Trophoblast cell (in vitro differentiated cells and primary cell): ENCODE results near the gene MYLIP.

Experiments used
- DNase-seq, 2 donors: peaks; one replicate each; pipeline ENCODE4 v3.0.0-alpha.2; 2016
- H2AFZ ChIP-seq: 2 replicates; pipeline ENCODE4 v1.6.1; 2013; ENCODE audit warnings: low read length, moderate library complexity, mild to moderate bottlenecking; ENCODE audit not compliant: insufficient read depth, poor library complexity
- H2AK5ac ChIP-seq: 2 replicates; pipeline ENCODE4 v1.6.1; 2013; ENCODE audit warnings: mild to moderate bottlenecking, low read length
- H2BK120ac ChIP-seq: 2 replicates; pipeline ENCODE4 v1.6.1; 2013; ENCODE audit warnings: low read length, mild to moderate bottlenecking, moderate library complexity; ENCODE audit not compliant: insufficient read depth, poor library complexity
- H2BK12ac ChIP-seq: 2 replicates; pipeline ENCODE4 v1.6.1; 2013; ENCODE audit warnings: mild to moderate bottlenecking, low read length, moderate library complexity
- H2BK5ac ChIP-seq: 2 replicates; pipeline ENCODE4 v1.6.1; 2013; ENCODE audit warnings: low read length, low read depth, moderate library complexity, mild to moderate bottlenecking; ENCODE audit not compliant: poor library complexity
- H3K14ac ChIP-seq: 2 replicates; pipeline ENCODE4 v1.6.1; 2013; ENCODE audit warnings: mild to moderate bottlenecking, low read length
- H3K18ac ChIP-seq: 2 replicates; pipeline ENCODE4 v1.6.1; 2013; ENCODE audit warnings: mild to moderate bottlenecking, low read length
- H3K23ac ChIP-seq: 2 replicates; pipeline ENCODE4 v1.6.1; 2013; ENCODE audit warnings: low read length
- H3K27ac ChIP-seq: 2 replicates; pipeline ENCODE4 v1.5.1; 2013; ENCODE audit warnings: low read depth, mild to moderate bottlenecking, inconsistent platforms, low read length, moderate library complexity
- H3K27me3 ChIP-seq: 2 replicates; pipeline ENCODE4 v1.6.1; 2013; ENCODE audit warnings: inconsistent platforms, mild to moderate bottlenecking, low read length, moderate library complexity; ENCODE audit not compliant: insufficient read depth
- H3K36me3 ChIP-seq, 2 experiments: 1 replicate in 1 of 2; 2 replicates in 1 of 2; pipeline ENCODE4 v1.6.1; 2013; ENCODE audit warnings: low read length in 2 of 2, mild to moderate bottlenecking in 2 of 2, moderate library complexity in 1 of 2; ENCODE audit not compliant: insufficient read depth in 2 of 2, control insufficient read depth in 1 of 2
- H3K4ac ChIP-seq: 2 replicates; pipeline ENCODE4 v1.6.1; 2013; ENCODE audit warnings: low read depth, mild to moderate bottlenecking, low read length, moderate library complexity
- H3K4me1 ChIP-seq, 2 experiments: 1 replicate in 1 of 2; 2 replicates in 1 of 2; pipeline ENCODE4 v1.6.1; 2013; ENCODE audit warnings: low read length in 2 of 2, mild to moderate bottlenecking in 2 of 2, moderate library complexity in 1 of 2; ENCODE audit not compliant: insufficient read depth in 2 of 2, control insufficient read depth in 1 of 2
- H3K4me2 ChIP-seq: 2 replicates; pipeline ENCODE4 v1.6.1; 2013; ENCODE audit warnings: inconsistent platforms, mild to moderate bottlenecking, low read length, moderate library complexity
- H3K4me3 ChIP-seq: 2 replicates; pipeline ENCODE4 v1.5.1; 2013; ENCODE audit warnings: mild to moderate bottlenecking, low read depth, low read length, inconsistent platforms
- H3K79me1 ChIP-seq: one replicate; pipeline ENCODE4 v1.6.1; 2013; ENCODE audit warnings: low read length
- H3K79me2 ChIP-seq: 2 replicates; pipeline ENCODE4 v1.6.1; 2013; ENCODE audit warnings: low read length, mild to moderate bottlenecking; ENCODE audit not compliant: control insufficient read depth, insufficient read depth, poor library complexity
- H3K9ac ChIP-seq: 2 replicates; pipeline ENCODE4 v1.6.1; 2013; ENCODE audit warnings: mild to moderate bottlenecking, low read length
- H3K9me3 ChIP-seq: 2 replicates; pipeline ENCODE4 v1.6.1; 2013; ENCODE audit warnings: low read depth, mild to moderate bottlenecking, control low read depth, inconsistent platforms, low read length; ENCODE audit not compliant: insufficient read depth
- H4K12ac ChIP-seq: 2 replicates; pipeline ENCODE4 v1.6.1; 2013; ENCODE audit warnings: low read depth, mild to moderate bottlenecking, low read length, moderate library complexity
- H4K8ac ChIP-seq: 2 replicates; pipeline ENCODE4 v1.6.1; 2013; ENCODE audit warnings: low read depth, mild to moderate bottlenecking, low read length, moderate library complexity
- H4K91ac ChIP-seq: one replicate; pipeline ENCODE4 v1.6.1; 2013; ENCODE audit warnings: low read depth, mild to moderate bottlenecking, low read length, moderate library complexity
- whole genome bisulfite sequencing: extraction: QIAGEN DNeasy Blood & Tissue Kit; methylation state at CpG from one replicate; pipeline ENCODE4 v1.1.7; 2013; ENCODE audit warnings: missing lambda C conversion rate; ENCODE audit not compliant: insufficient read length, insufficient coverage; ENCODE audit errors: extremely low coverage; 5-methylcytosine and 5-hydroxymethylcytosine counted together

MYLIP gene

GRCh38 chr6:16092990-16093389, 35.9 kb upstream of the MYLIP start:
- no peak overlapping the region for H4K12ac ChIP-seq
- no peak overlapping the region for H3K4me2 ChIP-seq
- H4K8ac ChIP-seq = no peak overlapping the region
- H3K79me2 ChIP-seq = no peaks in the 10 kb centered on the region
- H3K18ac ChIP-seq = no peak overlapping the region
- H2AFZ ChIP-seq = no peak overlapping the region
- no peak overlapping the region for H3K9ac ChIP-seq
- no peaks in the 10 kb centered on the region for H3K27me3 ChIP-seq
- no peaks in the 10 kb centered on the region for H3K79me1 ChIP-seq
- no peak overlapping the region for H2BK12ac ChIP-seq
- H3K4me1 ChIP-seq = no peaks in the 10 kb centered on the region
- no CpG with 5 or more reads among the region's 5 CpGs for WGBS
- no peaks in the 10 kb centered on the region for H3K36me3 ChIP-seq
- no peak overlapping the region for H4K91ac ChIP-seq
- H2BK120ac ChIP-seq = no peak overlapping the region
- DNase-seq = no peak
- H3K9me3 ChIP-seq = no peaks in the 10 kb centered on the region
- no peak overlapping the region for H3K27ac ChIP-seq
- no peak overlapping the region for H3K23ac ChIP-seq
- H2BK5ac ChIP-seq = no peak overlapping the region
- H3K4me3 ChIP-seq = no peak overlapping the region
- no peak overlapping the region for H3K14ac ChIP-seq
- no peak overlapping the region for H2AK5ac ChIP-seq
- H3K4ac ChIP-seq = no peak overlapping the region

GRCh38 chr6:16095180-16095579, 33.7 kb upstream of the MYLIP start:
- no peak overlapping the region for H2BK12ac ChIP-seq
- H3K27me3 ChIP-seq = no peaks in the 10 kb centered on the region
- no peak overlapping the region for H3K23ac ChIP-seq
- no peak overlapping the region for H3K4me3 ChIP-seq
- no peak overlapping the region for H4K8ac ChIP-seq
- no peak overlapping the region for H3K18ac ChIP-seq
- no peak overlapping the region for H3K4ac ChIP-seq
- H2AFZ ChIP-seq = no peak overlapping the region
- no peak overlapping the region for H3K9ac ChIP-seq
- H2AK5ac ChIP-seq = no peak overlapping the region
- no peaks in the 10 kb centered on the region for H3K4me1 ChIP-seq
- H3K27ac ChIP-seq = no peak overlapping the region
- no peak overlapping the region for H2BK120ac ChIP-seq
- no peak for DNase-seq
- no CpG with 5 or more reads among the region's 6 CpGs for WGBS
- H3K9me3 ChIP-seq = no peaks in the 10 kb centered on the region
- no peaks in the 10 kb centered on the region for H3K36me3 ChIP-seq
- no peak overlapping the region for H3K14ac ChIP-seq
- no peak overlapping the region for H2BK5ac ChIP-seq
- H3K4me2 ChIP-seq = no peak overlapping the region
- H3K79me2 ChIP-seq = no peaks in the 10 kb centered on the region
- no peak overlapping the region for H4K91ac ChIP-seq
- no peaks in the 10 kb centered on the region for H3K79me1 ChIP-seq
- no peak overlapping the region for H4K12ac ChIP-seq

GRCh38 chr6:16097382-16098171, 31.3 kb upstream of the MYLIP start:
- no peaks in the 10 kb centered on the region for H3K9me3 ChIP-seq
- H3K27me3 ChIP-seq = no peaks in the 10 kb centered on the region
- no peaks in the 10 kb centered on the region for H3K4me1 ChIP-seq
- no CpG with 5 or more reads among the region's 6 CpGs for WGBS
- H2AFZ ChIP-seq = no peak overlapping the region
- H3K27ac ChIP-seq = no peak overlapping the region
- no peak overlapping the region for H2AK5ac ChIP-seq
- H4K8ac ChIP-seq = no peak overlapping the region
- H4K12ac ChIP-seq = no peak overlapping the region
- H3K18ac ChIP-seq = no peak overlapping the region
- no peak overlapping the region for H3K14ac ChIP-seq
- no peak overlapping the region for H3K23ac ChIP-seq
- H2BK12ac ChIP-seq = no peak overlapping the region
- H3K9ac ChIP-seq = no peak overlapping the region
- no peak for DNase-seq
- H2BK5ac ChIP-seq = no peak overlapping the region
- H3K4ac ChIP-seq = no peak overlapping the region
- H2BK120ac ChIP-seq = no peak overlapping the region
- H3K79me2 ChIP-seq = no peaks in the 10 kb centered on the region
- H3K36me3 ChIP-seq = no peaks in the 10 kb centered on the region
- H3K79me1 ChIP-seq = no peaks in the 10 kb centered on the region
- no peak overlapping the region for H4K91ac ChIP-seq
- no peak overlapping the region for H3K4me2 ChIP-seq
- H3K4me3 ChIP-seq = no peak overlapping the region

GRCh38 chr6:16098211-16098610, 30.7 kb upstream of the MYLIP start:
- no peaks in the 10 kb centered on the region for H3K36me3 ChIP-seq
- no peak overlapping the region for H3K23ac ChIP-seq
- no peak overlapping the region for H2BK5ac ChIP-seq
- DNase-seq = no peak
- H2BK12ac ChIP-seq = no peak overlapping the region
- H3K4me2 ChIP-seq = no peak overlapping the region
- H2AK5ac ChIP-seq = no peak overlapping the region
- no peak overlapping the region for H4K8ac ChIP-seq
- no peak overlapping the region for H4K91ac ChIP-seq
- H3K9ac ChIP-seq = no peak overlapping the region
- no peak overlapping the region for H2BK120ac ChIP-seq
- no peaks in the 10 kb centered on the region for H3K79me2 ChIP-seq
- no peaks in the 10 kb centered on the region for H3K4me1 ChIP-seq
- H3K4ac ChIP-seq = no peak overlapping the region
- no peak overlapping the region for H3K27ac ChIP-seq
- WGBS = no CpG with 5 or more reads among the region's 5 CpGs
- H2AFZ ChIP-seq = no peak overlapping the region
- no peaks in the 10 kb centered on the region for H3K79me1 ChIP-seq
- H3K14ac ChIP-seq = no peak overlapping the region
- H3K27me3 ChIP-seq = no peaks in the 10 kb centered on the region
- H3K4me3 ChIP-seq = no peak overlapping the region
- H3K18ac ChIP-seq = no peak overlapping the region
- no peak overlapping the region for H4K12ac ChIP-seq
- H3K9me3 ChIP-seq = no peaks in the 10 kb centered on the region
